Right lobe of liver (tissue), 6 donors: Measurements from ENCODE around the gene NMUR2. TPM values are rescaled to one million over a fixed set of nuclear protein-coding genes. Genes with fewer than 3 reads are reported as not detected.

Source experiments
- ATAC-seq, 4 donors: fragments of 200-7000 bp; cut with Tn5 transposase; one replicate each; pipeline ENCODE4 v1.9.1; 2020; ENCODE audit warnings: mild to moderate bottlenecking in 4 of 4, moderate library complexity in 4 of 4
- DNase-seq, 3 donors: peaks; one replicate each; pipeline ENCODE4 v3.0.0-alpha.2; 2020
- H3K27ac ChIP-seq, 3 donors: fragments of 200-600 bp; one replicate each; pipeline ENCODE4 v1.8.0; 2022
- H3K27me3 ChIP-seq, 2 donors: fragments of 200-600 bp; one replicate each; pipeline ENCODE4 v1.8.0; 2022
- H3K36me3 ChIP-seq, 4 donors: fragments of 200-600 bp; sonication (generic) in 1 of 4; one replicate each; pipeline versions ENCODE4 v1.5.1 to v1.8.0; 2017 to 2022; ENCODE audit warnings: control low read depth in 1 of 4
- H3K4me1 ChIP-seq, 4 donors: fragments of 200-600 bp; sonication (generic) in 1 of 4; one replicate each; pipeline versions ENCODE4 v1.5.1 to v1.8.0; 2017 to 2022; ENCODE audit warnings: control low read depth in 1 of 4
- H3K4me3 ChIP-seq, 3 donors: fragments of 200-600 bp; one replicate each; pipeline ENCODE4 v1.8.0; 2022
- H3K9me3 ChIP-seq, 4 donors: fragments of 200-600 bp; sonication (generic) in 1 of 4; one replicate each; pipeline versions ENCODE4 v1.5.1 to v1.8.0; 2017 to 2022; ENCODE audit warnings: control low read depth in 1 of 4
- POLR2A ChIP-seq: fragments of 450-650 bp; IDR thresholded peaks from one replicate; pipeline ENCODE4 v1.6.1; 2017; ENCODE audit warnings: antibody characterized with exemption, mild to moderate bottlenecking
- WGBS: methylation state at CpG from one replicate; pipeline ENCODE4 v1.1.6; 2018; ENCODE audit warnings: low coverage, low lambda C conversion rate; ENCODE audit not compliant: insufficient coverage; ENCODE audit errors: missing lambda C conversion rate; 5-methylcytosine and 5-hydroxymethylcytosine counted together
- intact Hi-C, 2 donors: fragments of 100-400 bp; cut with DNase I; formaldehyde crosslinking; loops; one replicate each; pipeline versions ENCODE4 v1.11.2 to v1.14.1; 2022
- total RNA-seq, 6 experiments: library from RNA; depleted of rRNA in 2 of 6; stranded (reverse); fragments of >200 nt in 2 of 6; fragmentation: NEBNext Ultra II Directional in 3 of 6; extraction: Animal tissue kit (Norgen Biotek cat#: 25700) in 3 of 6; gene quantifications; one replicate each; pipeline versions ENCODE4 v1.1.0 to v1.2.4, GENCODE V29; 2016 to 2023
- TF ChIP-seq, protein P1 (sequence below), 4 donors: fragments of 200-600 bp in 3 of 4; fragments of 450-650 bp in 1 of 4; IDR thresholded peaks; one replicate each; pipeline versions ENCODE4 v1.5.1 to v1.8.0; 2016 to 2022; ENCODE audit warnings: antibody characterized with exemption in 4 of 4, mild to moderate bottlenecking in 2 of 4
- donor health status: DM: no; HTN: yes; CAD: no.
- donor health status: DM: no; HTN: no; CAD: no.
- donor health status: DM: no; HTN: no; CAD: no.
- donor health status: DM: no; HTN: yes; CAD: no.
- donor health status: DM: no; HTN: yes; CAD: no.

NMUR2 gene
- total RNA-seq, 6 experiments from 2014 or later: not detected

DNA sequence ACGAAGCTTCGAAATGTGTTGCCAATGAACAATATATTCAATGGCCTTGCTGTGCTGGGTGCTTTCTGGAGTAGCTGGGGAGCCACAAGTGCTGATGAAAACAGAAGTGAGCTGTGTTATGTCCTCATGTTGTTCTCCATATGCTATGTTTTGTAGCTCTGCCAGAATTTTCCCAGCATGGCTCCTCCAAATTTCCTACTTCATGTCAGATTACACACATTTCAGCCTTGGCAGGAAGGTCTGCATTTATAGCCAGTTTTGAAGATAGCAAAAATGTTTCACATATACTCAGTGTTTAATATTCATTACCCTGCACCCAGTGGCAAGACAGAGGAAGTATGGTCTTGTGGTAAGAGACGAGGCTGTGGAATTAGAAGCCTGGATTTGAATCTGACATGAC, 22.6 kb upstream of the NMUR2 start:
- ATAC-seq (no peak), DNase-seq (no peak)
- no peaks in the 10 kb centered on the region for H3K4me1 ChIP-seq
- H3K27ac ChIP-seq: no peak overlapping the region
- 24% methylated on average over 3 of the region's 3 CpGs for WGBS
- intact Hi-C loops: no loop called here
- TF ChIP-seq POLR2A: no peak
- TF ChIP-seq, protein P1, sequence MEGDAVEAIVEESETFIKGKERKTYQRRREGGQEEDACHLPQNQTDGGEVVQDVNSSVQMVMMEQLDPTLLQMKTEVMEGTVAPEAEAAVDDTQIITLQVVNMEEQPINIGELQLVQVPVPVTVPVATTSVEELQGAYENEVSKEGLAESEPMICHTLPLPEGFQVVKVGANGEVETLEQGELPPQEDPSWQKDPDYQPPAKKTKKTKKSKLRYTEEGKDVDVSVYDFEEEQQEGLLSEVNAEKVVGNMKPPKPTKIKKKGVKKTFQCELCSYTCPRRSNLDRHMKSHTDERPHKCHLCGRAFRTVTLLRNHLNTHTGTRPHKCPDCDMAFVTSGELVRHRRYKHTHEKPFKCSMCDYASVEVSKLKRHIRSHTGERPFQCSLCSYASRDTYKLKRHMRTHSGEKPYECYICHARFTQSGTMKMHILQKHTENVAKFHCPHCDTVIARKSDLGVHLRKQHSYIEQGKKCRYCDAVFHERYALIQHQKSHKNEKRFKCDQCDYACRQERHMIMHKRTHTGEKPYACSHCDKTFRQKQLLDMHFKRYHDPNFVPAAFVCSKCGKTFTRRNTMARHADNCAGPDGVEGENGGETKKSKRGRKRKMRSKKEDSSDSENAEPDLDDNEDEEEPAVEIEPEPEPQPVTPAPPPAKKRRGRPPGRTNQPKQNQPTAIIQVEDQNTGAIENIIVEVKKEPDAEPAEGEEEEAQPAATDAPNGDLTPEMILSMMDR (IDR thresholded peaks at IDR 0.05): no peak
- no peaks in the 10 kb centered on the region for H3K36me3 ChIP-seq
- no peaks in the 10 kb centered on the region for H3K27me3 ChIP-seq
- no peak overlapping the region for H3K4me3 ChIP-seq
- H3K9me3 ChIP-seq: no peaks in the 10 kb centered on the region

DNA sequence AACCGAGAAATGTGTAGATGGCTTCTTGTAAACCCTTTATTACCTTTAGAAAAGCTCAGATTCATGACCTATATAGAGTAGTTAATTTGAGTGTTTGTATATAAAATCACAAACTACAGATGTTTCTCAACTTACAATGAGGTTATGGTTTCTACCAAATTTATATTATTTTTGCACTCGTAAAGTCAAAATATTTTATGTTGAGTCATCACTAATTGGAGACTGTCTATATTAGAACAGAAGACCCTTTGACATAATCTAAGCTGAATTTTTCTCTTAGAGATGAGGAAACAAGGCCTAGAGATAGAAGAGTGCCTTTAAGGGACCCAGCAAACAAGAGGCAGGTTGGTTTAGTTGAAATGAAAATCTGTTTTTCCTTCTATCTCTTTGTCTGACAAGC, 20.0 kb upstream of the NMUR2 start:
- no peaks in the 10 kb centered on the region for H3K9me3 ChIP-seq
- DNase-seq (no peak), ATAC-seq (no peak)
- H3K4me1 ChIP-seq: no peaks in the 10 kb centered on the region
- TF ChIP-seq POLR2A: no peak
- TF ChIP-seq, protein P1 (IDR thresholded peaks at IDR 0.05): no peak
- H3K4me3 ChIP-seq: no peak overlapping the region
- no peaks in the 10 kb centered on the region for H3K27me3 ChIP-seq
- no peaks in the 10 kb centered on the region for H3K36me3 ChIP-seq
- H3K27ac ChIP-seq: no peak overlapping the region
- intact Hi-C loops: no loop called here
- WGBS: 57% methylated on average over 2 of the region's 2 CpGs

- Histone ChIP-seq H3K27ac (no peak overlapping the region), H3K4me1 (no peaks in the 10 kb centered on the region), H3K4me3 (no peak overlapping the region), H3K27me3 (no peaks in the 10 kb centered on the region), H3K9me3 (no peaks in the 10 kb centered on the region), H3K36me3 (no peaks in the 10 kb centered on the region)
- no peak for ATAC-seq
- intact Hi-C loops: no loop called here
- no peak for TF ChIP-seq POLR2A
- TF ChIP-seq, protein P1 (IDR thresholded peaks at IDR 0.05): no peak
- WGBS: 40% methylated on average over 2 of the region's 2 CpGs
- no peak for DNase-seq
These were observed 19.4 kb upstream of the NMUR2 start for GRCh38 chr5:152424501-152424900.

DNA sequence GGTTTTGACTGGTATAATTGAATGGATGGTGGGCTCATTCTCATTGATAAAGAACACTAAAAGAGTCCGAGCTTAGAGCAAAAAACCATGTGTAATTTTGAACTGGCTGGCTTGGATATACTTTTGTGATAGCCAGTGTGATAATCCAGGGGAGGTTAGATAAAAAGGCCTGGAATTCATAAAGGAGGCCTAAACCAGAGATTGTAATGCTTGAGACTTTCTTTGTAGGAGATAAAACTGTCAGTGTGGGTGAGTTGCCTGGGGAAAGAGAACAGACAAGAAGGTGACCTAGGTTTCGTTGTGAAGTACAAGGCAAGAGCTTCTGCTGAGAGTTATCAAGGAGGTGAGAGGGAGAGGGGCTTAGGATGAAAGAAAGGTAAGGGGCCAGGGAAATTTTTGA, 17.0 kb upstream of the NMUR2 start:
- Histone ChIP-seq H3K27me3 (no peaks in the 10 kb centered on the region), H3K4me3 (no peak overlapping the region), H3K9me3 (no peaks in the 10 kb centered on the region), H3K27ac (no peak overlapping the region), H3K4me1 (no peaks in the 10 kb centered on the region), H3K36me3 (no peaks in the 10 kb centered on the region)
- intact Hi-C loops: no loop called here
- WGBS: 43% methylated on average over 2 of the region's 2 CpGs
- DNase-seq: no peak
- TF ChIP-seq, protein P1 (IDR thresholded peaks at IDR 0.05): no peak
- TF ChIP-seq POLR2A: no peak
- no peak for ATAC-seq

- DNase-seq (no peak), ATAC-seq (no peak)
- WGBS: 50% methylated on average over 1 of the region's 1 CpG
- Histone ChIP-seq H3K36me3 (no peaks in the 10 kb centered on the region), H3K27me3 (no peaks in the 10 kb centered on the region), H3K4me3 (no peak overlapping the region), H3K27ac (no peak overlapping the region), H3K9me3 (no peaks in the 10 kb centered on the region), H3K4me1 (no peaks in the 10 kb centered on the region)
- TF ChIP-seq, protein P1 (IDR thresholded peaks at IDR 0.05): no peak
- TF ChIP-seq POLR2A: no peak
- intact Hi-C loops: no loop called here
These were observed 7.0 kb upstream of the NMUR2 start for GRCh38 chr5:152412129-152412528.
